ENCODE data around the gene CD274. TPM values are rescaled to one million over a fixed set of nuclear protein-coding genes. Genes with fewer than 3 reads are reported as not detected.

The CD274 gene
- total RNA-seq, 8 experiments from 2014 or later: 0.16 to 2.0 (median 0.70) TPM

DNA sequence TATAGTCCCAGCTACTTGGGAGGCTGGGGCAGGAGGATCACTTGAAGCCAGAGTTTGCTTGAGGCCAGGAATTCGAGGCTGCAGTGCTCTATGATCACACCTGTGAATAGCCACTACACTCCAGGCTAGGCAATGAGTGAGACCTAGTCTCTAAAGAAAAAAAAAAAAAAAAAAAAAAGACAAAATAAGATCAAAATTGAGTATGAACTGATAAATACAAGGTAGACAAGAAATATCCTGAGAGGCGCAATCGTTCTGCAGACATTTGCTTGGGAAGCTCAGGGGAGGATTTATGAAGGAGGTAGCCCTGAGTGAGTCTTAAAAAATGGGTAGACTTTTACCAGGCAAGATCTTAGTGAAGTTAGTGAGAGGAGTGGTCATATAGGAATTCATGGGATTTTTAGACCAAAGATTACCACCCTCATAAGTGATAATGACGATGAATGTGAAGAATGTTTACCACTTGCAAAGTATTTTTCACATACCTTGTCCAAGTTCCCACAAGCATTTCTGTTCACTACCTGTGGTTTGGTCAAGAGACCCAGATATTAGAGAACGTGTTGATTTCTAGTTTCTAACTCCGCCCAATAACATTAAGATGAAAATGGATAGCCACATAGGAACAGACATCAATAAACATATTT is 64.4 kb downstream of the CD274 start:
- H3K27ac ChIP-seq: no peak overlapping the region
- no peaks in the 10 kb centered on the region for H3K4me1 ChIP-seq (replicated peaks in 1 of 2)
- 52 to 94% (median 74%) methylated on average over 2 to 6 of the region's 6 CpGs for WGBS, 10 experiments
- ATAC-seq (replicated peaks in 6 of 8): no peak
- in situ Hi-C loops (cut with MboI; ENCODE audit: low pct_unique_long_range_greater_than_20kb in 2 of 9, low sequenced_read_pairs in 9 of 9, unreplicated experiment in 9 of 9): no loop called here
- H3K4me3 ChIP-seq: no peak overlapping the region

DNA sequence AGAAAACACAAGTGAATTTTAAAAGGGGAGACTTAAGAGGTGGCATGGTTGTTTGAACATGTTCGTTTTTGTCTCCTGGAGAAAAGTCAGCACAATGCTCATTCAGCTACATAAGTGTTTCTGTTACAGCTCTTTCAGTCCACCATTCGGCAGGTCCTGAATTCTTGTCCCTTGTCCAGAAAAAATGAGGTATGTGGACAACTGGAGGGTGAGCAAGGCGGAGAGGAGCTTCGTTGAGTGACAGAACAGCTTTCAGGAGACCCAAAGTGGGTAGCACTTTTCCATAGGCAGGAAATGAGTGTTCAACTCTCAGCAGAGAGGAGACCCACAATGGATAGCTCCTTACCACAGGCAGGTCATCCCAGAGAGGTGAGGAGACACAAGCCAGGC is 64.9 kb downstream of the CD274 start:
- no peak overlapping the region for H3K27ac ChIP-seq
- no peaks in the 10 kb centered on the region for H3K4me1 ChIP-seq (replicated peaks in 1 of 2)
- no peak overlapping the region for H3K4me3 ChIP-seq
- WGBS, 10 experiments: 48 to 93% (median 83%) methylated on average over 1 to 4 of the region's 4 CpGs; no CpG with 5 or more reads in 1 of the 10 experiments
- in situ Hi-C loops (cut with MboI; ENCODE audit: low pct_unique_long_range_greater_than_20kb in 2 of 9, low sequenced_read_pairs in 9 of 9, unreplicated experiment in 9 of 9): no loop called here
- no peak for ATAC-seq (replicated peaks in 6 of 8)

DNA sequence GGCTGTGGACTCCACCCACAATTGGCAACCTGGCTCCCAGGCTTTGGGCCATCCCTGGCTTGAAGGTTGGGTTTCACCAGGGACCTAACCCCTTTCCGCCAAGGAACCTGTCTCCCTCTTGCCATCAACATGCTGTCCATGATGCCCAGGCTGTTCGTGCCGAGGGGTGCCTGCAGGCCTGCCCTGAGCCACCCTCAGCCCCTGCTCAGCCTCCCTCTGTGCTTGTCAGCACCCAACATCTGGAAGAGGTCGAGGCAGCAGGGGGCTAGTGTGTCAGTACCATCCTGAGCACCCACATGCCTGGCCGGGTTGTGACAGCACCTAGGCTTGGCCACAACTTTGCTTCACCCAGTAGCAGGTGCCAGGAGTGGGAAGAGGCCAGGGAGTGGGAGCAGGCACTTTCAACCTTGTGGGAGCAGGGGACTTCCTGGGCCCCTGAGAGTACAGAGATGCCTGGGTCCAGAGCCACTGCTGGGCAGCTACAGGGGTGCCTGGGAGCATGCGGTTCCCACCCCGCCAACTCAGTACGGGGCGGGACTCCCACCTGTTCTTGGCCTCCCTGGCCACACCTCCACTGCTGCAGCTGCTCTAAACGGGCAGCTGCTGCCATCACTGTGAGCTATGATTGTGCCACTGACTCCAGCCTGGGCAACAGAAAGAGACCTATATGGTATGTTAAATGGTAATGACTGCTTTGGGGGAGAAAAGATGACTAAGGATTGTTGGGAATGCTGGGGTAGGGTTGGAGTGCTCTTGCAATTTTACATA is 66.3 kb downstream of the CD274 start:
- Histone ChIP-seq H3K27ac (no peak overlapping the region), H3K4me3 (no peak overlapping the region), H3K4me1 (replicated peaks in 1 of 2) (no peaks in the 10 kb centered on the region)
- ATAC-seq (replicated peaks in 6 of 8): no peak
- in situ Hi-C loops (cut with MboI; ENCODE audit: low pct_unique_long_range_greater_than_20kb in 2 of 9, low sequenced_read_pairs in 9 of 9, unreplicated experiment in 9 of 9): no loop called here
- WGBS, 10 experiments: 30 to 83% (median 72%) methylated on average over 1 to 3 of the region's 10 CpGs; no CpG with 5 or more reads in 6 of the 10 experiments

DNA sequence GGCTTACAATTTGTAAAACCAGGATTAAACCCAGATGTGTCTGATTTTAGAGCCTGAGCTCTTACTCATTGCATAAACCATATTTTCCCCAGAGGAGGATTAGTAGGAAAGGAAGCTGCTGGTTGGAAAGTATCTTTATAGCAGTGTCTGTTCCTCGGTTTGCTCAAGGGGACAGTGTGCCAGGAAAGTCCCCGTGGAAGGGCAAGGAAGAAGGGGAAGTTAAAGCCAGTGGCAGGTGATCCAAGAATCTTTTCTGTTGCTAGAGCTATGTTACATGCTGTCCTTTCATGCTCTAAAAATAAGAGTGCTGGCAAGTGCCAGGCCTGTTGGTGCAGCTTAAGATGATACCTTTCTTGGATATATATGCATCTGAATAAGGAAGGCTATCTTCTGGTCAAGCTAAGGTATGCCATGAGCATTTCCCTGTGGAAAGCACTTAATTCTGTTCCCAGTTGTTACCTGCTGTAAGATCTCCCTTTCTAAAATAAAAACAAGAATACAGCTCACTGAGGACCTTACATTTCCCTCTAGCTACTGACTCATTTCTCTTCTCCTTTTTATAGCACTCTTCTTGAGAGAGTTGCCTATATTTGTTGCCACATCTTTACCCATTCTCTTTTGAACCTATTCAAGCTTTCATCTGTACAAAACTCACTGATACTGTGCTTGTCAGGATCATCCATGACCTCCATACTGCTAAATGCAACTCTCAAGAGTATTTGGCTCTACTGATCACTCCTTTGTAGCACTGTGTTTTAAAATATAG is 68.0 kb downstream of the CD274 start:
- Histone ChIP-seq H3K4me1 (replicated peaks in 1 of 2) (no peaks in the 10 kb centered on the region), H3K27ac (no peak overlapping the region), H3K4me3 (no peak overlapping the region)
- WGBS, 10 experiments: 0 to 74% (median 54%) methylated on average over 1 to 2 of the region's 2 CpGs; no CpG with 5 or more reads in 5 of the 10 experiments
- ATAC-seq (replicated peaks in 6 of 8): no peak
- in situ Hi-C loops (cut with MboI; ENCODE audit: low pct_unique_long_range_greater_than_20kb in 2 of 9, low sequenced_read_pairs in 9 of 9, unreplicated experiment in 9 of 9): no loop called here

DNA sequence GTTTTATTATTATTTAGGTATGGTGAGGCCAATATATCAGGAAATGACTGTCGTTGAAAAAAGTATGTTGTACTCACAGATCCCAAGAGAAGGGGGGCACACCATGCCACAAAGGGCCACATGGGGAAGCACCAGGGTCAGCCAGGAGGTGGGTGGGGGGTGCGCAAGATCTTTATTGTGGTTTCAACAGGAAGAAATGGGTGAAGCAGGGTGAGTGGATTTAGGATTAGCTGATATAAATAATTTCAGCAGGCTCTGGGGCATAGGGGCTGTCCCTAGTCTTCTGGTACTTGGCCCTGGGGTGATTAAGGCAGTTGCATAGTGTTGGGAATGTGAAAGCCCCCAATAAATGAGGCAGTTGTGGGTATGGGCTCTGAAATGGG is 68.6 kb downstream of the CD274 start:
- 20 to 100% (median 69%) methylated on average over 1 to 2 of the region's 2 CpGs; no CpG with 5 or more reads in 4 of the 10 experiments for WGBS, 10 experiments
- H3K4me3 ChIP-seq: no peak overlapping the region
- ATAC-seq (replicated peaks in 6 of 8): no peak
- H3K27ac ChIP-seq: no peak overlapping the region
- no peaks in the 10 kb centered on the region for H3K4me1 ChIP-seq (replicated peaks in 1 of 2)
- in situ Hi-C loops (cut with MboI; ENCODE audit: low pct_unique_long_range_greater_than_20kb in 2 of 9, low sequenced_read_pairs in 9 of 9, unreplicated experiment in 9 of 9): no loop called here

Other genes starting within 250 kb of the CD274 start
- under 1 TPM in 5 of 8 experiments, not detected in 3; 0.08 to 0.42 (median 0.36) TPM for gene INSL4, start 219.1 kb upstream of the CD274 start, total RNA-seq
- gene RLN2, start 145.8 kb upstream of the CD274 start, total RNA-seq: under 1 TPM in 4 of 8 experiments, not detected in 4; 0.18 to 0.91 (median 0.63) TPM
- gene RLN1, start 110.7 kb upstream of the CD274 start, total RNA-seq: under 1 TPM in 3 of 8 experiments, not detected in 5; 0.25 to 0.66 (median 0.41) TPM
- 10 to 100 TPM; 21.5 to 32.0 (median 26.1) TPM for gene PLGRKT, start 12.6 kb upstream of the CD274 start, total RNA-seq
- gene PDCD1LG2, start 60.0 kb downstream of the CD274 start, total RNA-seq: 1 to 10 TPM in 2 of 8 experiments, under 1 TPM in 5, not detected in 1; 0.05 to 1.3 (median 0.29) TPM
- 10 to 100 TPM; 11.3 to 51.7 (median 20.2) TPM for gene RIC1, start 178.6 kb downstream of the CD274 start, total RNA-seq

All from motor neuron (in vitro differentiated cells).